HepG2 (cell line): ENCODE data around the gene SGMS1. TPM values are rescaled to one million over a fixed set of nuclear protein-coding genes. Genes with fewer than 3 reads are reported as not detected.
A peak's percentile ranks its signal among the peaks of the same experiment; 100 is the strongest.

Experiments used
- ATAC-seq: fragments of 200-7000 bp; cut with Tn5 transposase; 3 replicates; pipeline ENCODE4 v1.9.1; 2020; ENCODE audit warnings: mild to moderate bottlenecking, moderate library complexity
- BruUV-seq: library from RNA; stranded (reverse); fragments of 400-500 nt; replicated peaks from 2 replicates; lab custom pipeline; 2021; lab: Mats Ljungman, UMichigan
- CTCF ChIA-PET: fragments of 300-600 bp; formaldehyde crosslinking; extraction: SDS; loops from one replicate; lab custom pipeline; 2021; ENCODE audit warnings: low total read pairs, inconsistent platforms, low intra/inter-chr PET ratio; lab: Yijun Ruan, JAX
- POLR2A ChIA-PET: fragments of 350-600 bp; sonication (Branson Sonifier 250); formaldehyde crosslinking; loops from one replicate; lab custom pipeline; 2020; ENCODE audit warnings: antibody characterized with exemption, inconsistent platforms; lab: Yijun Ruan, JAX
- DNase-seq: peaks from one replicate; pipeline ENCODE4 v3.0.0-alpha.2; 2015; ENCODE audit warnings: low spot score
- FAIRE-seq: peaks from 3 replicates; lab custom pipeline; 2011; peaks lifted over from hg19 to GRCh38; lab: Jason Lieb, UNC
- H2AFZ ChIP-seq: one replicate; pipeline ENCODE4 v1.6.1; 2011; ENCODE audit warnings: low read length, inconsistent platforms
- H3K27ac ChIP-seq: fragments of 300-600 bp; 3 replicates; pipeline ENCODE4 v1.8.0; 2011; ENCODE audit warnings: mixed run types, mild to moderate bottlenecking, mixed read lengths, low read length, inconsistent platforms; ENCODE audit not compliant: insufficient read depth; ENCODE audit errors: extremely low read length
- H3K27me3 ChIP-seq, 2 experiments: fragments of 200-600 bp in 1 of 2; 2 replicates in 1 of 2; 3 replicates in 1 of 2; pipeline versions ENCODE4 v1.6.0 to v1.8.0; 2011; ENCODE audit warnings: low read length in 2 of 2, mild to moderate bottlenecking in 2 of 2, moderate library complexity in 2 of 2, inconsistent platforms in 1 of 2; ENCODE audit not compliant: insufficient read depth in 2 of 2, control insufficient read depth in 1 of 2
- H3K36me3 ChIP-seq, 2 experiments: fragments of 200-600 bp in 1 of 2; replicated peaks in 1 of 2; 2 replicates in 1 of 2; 3 replicates in 1 of 2; pipeline versions ENCODE4 v1.5.1 to v1.8.0; 2011; ENCODE audit warnings: low read length in 2 of 2, inconsistent platforms in 1 of 2; ENCODE audit not compliant: insufficient read depth in 2 of 2, control insufficient read depth in 1 of 2
- H3K4me1 ChIP-seq: 2 replicates; pipeline ENCODE4 v1.5.1; 2012; ENCODE audit warnings: low read length, inconsistent platforms; ENCODE audit not compliant: insufficient read depth
- H3K4me2 ChIP-seq: 2 replicates; pipeline ENCODE4 v1.6.0; 2011; ENCODE audit warnings: low read depth, low read length, inconsistent platforms
- H3K4me3 ChIP-seq, 3 experiments: fragments of 200-600 bp in 1 of 3; sonication (generic), shearing (Covaris generic) in 1 of 3; replicated peaks in 1 of 3; 2 replicates each; pipeline ENCODE4 v1.5.1; 2011 to 2016; ENCODE audit warnings: low read length in 3 of 3, inconsistent platforms in 2 of 3, low read depth in 2 of 3, mild to moderate bottlenecking in 2 of 3, control low read depth in 1 of 3, mixed read lengths in 1 of 3; ENCODE audit not compliant: insufficient read depth in 1 of 3
- H3K79me2 ChIP-seq: one replicate; pipeline ENCODE4 v1.6.1; 2011; ENCODE audit warnings: low read length, inconsistent platforms; ENCODE audit not compliant: insufficient read depth
- H3K9ac ChIP-seq: 2 replicates; pipeline ENCODE4 v1.6.0; 2011; ENCODE audit warnings: mild to moderate bottlenecking, low read depth, low read length, inconsistent platforms; ENCODE audit not compliant: insufficient read depth
- H3K9me3 ChIP-seq: 2 replicates; pipeline ENCODE4 v1.5.1; 2012; ENCODE audit warnings: mild to moderate bottlenecking, low read length
- H4K20me1 ChIP-seq: 2 replicates; pipeline ENCODE4 v1.6.0; 2011; ENCODE audit warnings: inconsistent platforms, mild to moderate bottlenecking, low read length, moderate library complexity; ENCODE audit not compliant: insufficient read depth
- AFF4 ChIP-seq: sonication (generic); formaldehyde crosslinking; IDR thresholded peaks from 2 replicates; pipeline ENCODE4 v1.4.0; 2020; ENCODE audit warnings: missing genetic modification reagents
- DPF2 ChIP-seq: sonication (generic); formaldehyde crosslinking; IDR thresholded peaks from 2 replicates; pipeline ENCODE4 v1.4.0; 2020; ENCODE audit warnings: mild to moderate bottlenecking, low read depth, missing genetic modification reagents, borderline replicate concordance
- FOSL2 ChIP-seq: sonication (generic); formaldehyde crosslinking; IDR thresholded peaks from 2 replicates; pipeline ENCODE4 v1.4.0; 2020; ENCODE audit warnings: missing genetic modification reagents
- GATA4 ChIP-seq: sonication (generic); IDR thresholded peaks from 2 replicates; pipeline ENCODE4 v1.6.1; 2016; ENCODE audit warnings: antibody characterized with exemption, low read depth, borderline replicate concordance
- IRX3 ChIP-seq: sonication (generic); formaldehyde crosslinking; IDR thresholded peaks from 2 replicates; pipeline ENCODE4 v1.8.1; 2023; ENCODE audit warnings: mild to moderate bottlenecking, low read depth, missing genetic modification reagents, borderline replicate concordance
- KLF15 ChIP-seq: sonication (generic); formaldehyde crosslinking; IDR thresholded peaks from 2 replicates; pipeline ENCODE4 v1.8.1; 2023; ENCODE audit warnings: borderline replicate concordance, mild to moderate bottlenecking, inconsistent platforms, missing genetic modification reagents, mixed read lengths
- MAX ChIP-seq: IDR thresholded peaks from 2 replicates; pipeline ENCODE4 v1.6.1; 2012; ENCODE audit warnings: inconsistent platforms
- MTF1 ChIP-seq: sonication (generic); formaldehyde crosslinking; IDR thresholded peaks from 2 replicates; pipeline ENCODE4 v1.5.0; 2020; ENCODE audit warnings: missing genetic modification reagents
- RBM39 ChIP-seq: fragments of 200-400 bp; formaldehyde crosslinking; IDR thresholded peaks from one replicate; pipeline ENCODE4 v1.6.1; 2018; ENCODE audit warnings: antibody characterized with exemption, mild to moderate bottlenecking, low read depth, low read length; ENCODE audit not compliant: poor library complexity, severe bottlenecking
- TRIM22 ChIP-seq: fragments of 450-650 bp; IDR thresholded peaks from 2 replicates; pipeline ENCODE4 v1.6.1; 2017
- YEATS2 ChIP-seq: sonication (generic); formaldehyde crosslinking; IDR thresholded peaks from 2 replicates; pipeline ENCODE4 v1.4.0; 2020; ENCODE audit warnings: missing genetic modification reagents, borderline replicate concordance
- ZNF280D ChIP-seq: sonication (generic); formaldehyde crosslinking; IDR thresholded peaks from 2 replicates; pipeline ENCODE4 v1.5.1; 2020; ENCODE audit warnings: mild to moderate bottlenecking, missing genetic modification reagents
- ZNF510 ChIP-seq: sonication (generic); formaldehyde crosslinking; IDR thresholded peaks from 2 replicates; pipeline ENCODE4 v1.4.0; 2020; ENCODE audit warnings: low read depth, mild to moderate bottlenecking, missing genetic modification reagents
- ZNF672 ChIP-seq: sonication (generic); formaldehyde crosslinking; IDR thresholded peaks from 2 replicates; pipeline ENCODE4 v1.8.1; 2022; ENCODE audit warnings: missing genetic modification reagents
- WGBS: methylation state at CpG from one replicate; pipeline ENCODE4 v1.1.6; 2017; ENCODE audit warnings: low lambda C conversion rate; 5-methylcytosine and 5-hydroxymethylcytosine counted together
- in situ Hi-C: cut with HindIII; loops from 2 replicates; pipeline ENCODE4 v1.10.0; 2017; ENCODE audit warnings: low pct_unique_long_range_greater_than_20kb; ENCODE audit not compliant: extremely low pct_ligation_motif_present
- intact Hi-C: fragments of 100-400 bp; cut with micrococcal nuclease; formaldehyde crosslinking; loops from one replicate; pipeline ENCODE4 v1.10.0; 2022; ENCODE audit not compliant: unreplicated experiment
- polyA plus RNA-seq, 8 experiments: library from polyadenylated mRNA; depleted of rRNA in 3 of 8; stranded (reverse) in 7 of 8; unstranded in 1 of 8; fragments of >200 nt; fragmentation: Illumina TruSeq in 4 of 8; extraction: Trizol in 4 of 8; gene quantifications; 2 replicates each; pipeline versions ENCODE4 v1.2.1 to v1.2.3, GENCODE V29; 2011 to 2016; ENCODE audit warnings: low read depth in 4 of 8, missing spikeins in 1 of 8, mixed read lengths in 1 of 8; ENCODE audit not compliant: insufficient read depth in 1 of 8
- total RNA-seq, 5 experiments: library from RNA; depleted of rRNA; stranded (reverse); fragments of >200 nt; fragmentation: Illumina TruSeq; extraction: Trizol; gene quantifications; 2 replicates each; pipeline ENCODE4 v1.2.3, GENCODE V29; 2016; ENCODE audit warnings: low read depth in 1 of 5

Gene SGMS1
- total and polyA plus RNA-seq, 2 of the 13 experiments (the other 11 are each of a cell fraction or from before 2014, with no cell fraction given), result 6.5 to 15.1 TPM

GRCh38 chr10:50295367-50295766 lies 328.4 kb downstream of the SGMS1 start (continued):
- TF ChIP-seq MAX, result no peak
- TF ChIP-seq ZNF672 (CRISPR knock-in tag), result no peak
- TF ChIP-seq ZNF510 (CRISPR knock-in tag), result no peak
- no peak for TF ChIP-seq DPF2
- no peak for TF ChIP-seq KLF15 (CRISPR knock-in tag)
- no peak for TF ChIP-seq ZNF280D (CRISPR knock-in tag)

- H3K27me3 ChIP-seq, result no peaks in the 10 kb centered on the region
- POLR2A ChIA-PET, result no interaction called here
- intact Hi-C loops, result no loop called here
- no peak for FAIRE-seq
- H3K4me1 ChIP-seq, result no peaks in the 10 kb centered on the region
- in situ Hi-C loops, result no loop called here
- no peaks in the 10 kb centered on the region for H3K79me2 ChIP-seq
- TF ChIP-seq IRX3 (CRISPR knock-in tag) (no peak), GATA4 (no peak), AFF4 (CRISPR knock-in tag) (no peak), MTF1 (no peak), FOSL2 (no peak), RBM39 (no peak), YEATS2 (no peak), TRIM22 (no peak)
- TF ChIP-seq, all 625 proteins: peak for 0
- WGBS, result 50% methylated on average over 1 of the region's 1 CpG
- H2AFZ ChIP-seq, result no peak overlapping the region
- no peak for DNase-seq
- H3K9ac ChIP-seq, result no peak overlapping the region
- H3K9me3 ChIP-seq, result no peaks in the 10 kb centered on the region
- no peak overlapping the region for H3K4me2 ChIP-seq
- peak; percentile 59 for ATAC-seq
- no peaks in the 10 kb centered on the region for H4K20me1 ChIP-seq
- no peak overlapping the region for H3K4me3 ChIP-seq
- no peak overlapping the region for H3K27ac ChIP-seq
- BruUV-seq, result no TSS peak
- no peaks in the 10 kb centered on the region for H3K36me3 ChIP-seq
- CTCF ChIA-PET, result no interaction called here
Measured at GRCh38 chr10:50294582-50294981, 329.2 kb downstream of the SGMS1 start.
